GM18517 (cell line): ENCODE measurements around the gene PLCB3.

Experiments used
- ATAC-seq: cut with Tn5 transposase; IDR thresholded peaks from one replicate; pipeline ENCODE4 v1.9.1; 2021; ENCODE audit warnings: mild to moderate bottlenecking, moderate library complexity; ENCODE audit not compliant: unreplicated experiment

The PLCB3 gene

GRCh38 chr11:64220798-64221197 lies 30.5 kb upstream of the PLCB3 start:
- no peak for ATAC-seq

- no peak for ATAC-seq
These were observed 28.7 kb upstream of the PLCB3 start for GRCh38 chr11:64222651-64223000.

GRCh38 chr11:64223001-64223651 lies 28.2 kb upstream of the PLCB3 start:
- ATAC-seq: no peak

- ATAC-seq: no peak
These were observed 27.0 kb upstream of the PLCB3 start for GRCh38 chr11:64224151-64224890.

- ATAC-seq: no peak
These were observed 26.3 kb upstream of the PLCB3 start for GRCh38 chr11:64224891-64225607.

GRCh38 chr11:64225608-64226506 lies 25.5 kb upstream of the PLCB3 start, which contains the start of the genes NUDT22 and TRPT1:
NUDT22 (plus strand) TSS chr11:64226274; CDS start chr11:64226653, 379 bp downstream.
TRPT1 (minus strand) TSS chr11:64226186; CDS start chr11:64225860, 326 bp downstream.
- no peak for ATAC-seq

GRCh38 chr11:64226507-64227051 lies 24.8 kb upstream of the PLCB3 start:
- no peak for ATAC-seq

- ATAC-seq: no peak
These were observed 23.8 kb upstream of the PLCB3 start for GRCh38 chr11:64227405-64227956.

GRCh38 chr11:64229090-64229743 lies 22.1 kb upstream of the PLCB3 start:
- ATAC-seq: no peak

- ATAC-seq: no peak
These were observed 21.6 kb upstream of the PLCB3 start for GRCh38 chr11:64229744-64230170.

GRCh38 chr11:64230171-64230984 lies 21.0 kb upstream of the PLCB3 start, which contains the start of gene DNAJC4:
DNAJC4 (plus strand) TSS chr11:64230548; CDS start chr11:64230855, 307 bp downstream.
- no peak for ATAC-seq

GRCh38 chr11:64230985-64231365 lies 20.4 kb upstream of the PLCB3 start:
- no peak for ATAC-seq

GRCh38 chr11:64231546-64231945 lies 19.8 kb upstream of the PLCB3 start:
- ATAC-seq: no peak

GRCh38 chr11:64232182-64232966 lies 19.0 kb upstream of the PLCB3 start:
- ATAC-seq: no peak

GRCh38 chr11:64232967-64233315 lies 18.4 kb upstream of the PLCB3 start:
- ATAC-seq: no peak

GRCh38 chr11:64233913-64234586 lies 17.3 kb upstream of the PLCB3 start, which contains the start of gene VEGFB:
VEGFB (plus strand) TSS chr11:64234584; CDS start chr11:64234834, 250 bp downstream.
- ATAC-seq: no peak

- ATAC-seq: no peak
These were observed 16.5 kb upstream of the PLCB3 start for GRCh38 chr11:64234647-64235379.
